ENCODE measurements around the gene COMTD1. TPM values are rescaled to one million over a fixed set of nuclear protein-coding genes. Genes with fewer than 3 reads are reported as not detected.
A peak's percentile ranks its signal among the peaks of the same experiment; 100 is the strongest.

The COMTD1 gene
- total RNA-seq, 6 experiments from 2014 or later: 14.3 to 88.7 (median 22.1) TPM

DNA sequence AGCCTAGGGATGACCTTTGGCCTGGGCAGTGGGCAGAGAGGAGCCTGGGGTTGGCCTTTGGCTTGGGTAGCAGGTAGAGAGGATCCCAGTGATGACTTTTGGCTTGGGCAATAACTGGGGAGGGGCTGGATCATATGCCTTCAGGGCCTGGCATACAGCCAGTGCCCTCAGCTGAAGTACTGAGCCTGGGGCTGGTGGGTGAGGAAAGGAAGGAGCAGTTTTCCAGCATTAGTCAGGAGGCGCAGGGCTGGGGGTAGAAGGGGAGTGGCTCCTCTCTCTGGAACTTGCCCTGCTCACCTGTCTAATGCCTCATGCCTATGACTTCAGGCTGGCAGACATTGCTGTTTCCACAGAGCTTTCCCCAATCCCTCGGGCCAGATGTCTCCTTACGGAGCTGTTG is 15.2 kb upstream of the COMTD1 start:
- WGBS (ENCODE audit: insufficient coverage, low coverage, low lambda C conversion rate, missing lambda C conversion rate): 57% methylated on average over 2 of the region's 3 CpGs
- ATAC-seq: no peak
- no peaks in the 10 kb centered on the region for H3K27me3 ChIP-seq
- TF ChIP-seq POLR2A (IDR thresholded peaks at IDR 0.05) (no peak), CTCF (IDR thresholded peaks at IDR 0.05) (no peak)
- DNase-seq: no peak
- H3K4me1 ChIP-seq: peaks cover 0 to 7% (median 3%) of the 10 kb centered on the region in 4 donors
- no peak overlapping the region for H3K4me3 ChIP-seq
- H3K9me3 ChIP-seq: no peaks in the 10 kb centered on the region
- no peaks in the 10 kb centered on the region for H3K36me3 ChIP-seq
- intact Hi-C loops (cut with DNase I): no loop called here
- no peak overlapping the region for H3K27ac ChIP-seq

DNA sequence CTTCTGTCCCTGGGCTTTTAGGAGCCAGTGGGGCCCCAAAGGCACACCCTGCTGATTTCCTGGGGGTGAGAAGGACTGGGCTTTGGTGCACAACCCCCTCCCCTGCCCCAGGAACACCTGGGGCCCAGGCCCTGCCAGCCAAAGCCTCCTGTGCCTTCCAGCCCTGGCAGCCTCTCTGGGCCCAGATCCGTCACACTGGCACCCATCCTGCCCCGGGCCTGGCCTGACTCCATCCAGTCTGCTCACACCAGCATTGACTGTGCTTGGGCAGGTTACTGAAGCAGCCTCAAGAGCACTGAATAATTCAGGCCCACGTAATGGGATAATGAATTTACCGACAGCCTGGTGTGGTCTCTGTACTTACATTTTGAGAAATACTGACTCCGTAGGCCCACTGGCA is 12.0 kb upstream of the COMTD1 start:
- intact Hi-C loops (cut with DNase I): no loop called here
- ATAC-seq (peak in 1 of 4 donors; percentile 18), DNase-seq (peak in 1 of 3 donors; percentile 76)
- Histone ChIP-seq H3K4me3 (no peak overlapping the region), H3K27ac (no peak overlapping the region), H3K36me3 (no peaks in the 10 kb centered on the region), H3K9me3 (no peaks in the 10 kb centered on the region), H3K4me1 (peaks cover 0 to 23% (median 9%) of the 10 kb centered on the region in 4 donors), H3K27me3 (no peaks in the 10 kb centered on the region)
- TF ChIP-seq CTCF (IDR thresholded peaks at IDR 0.05) (no peak), POLR2A (IDR thresholded peaks at IDR 0.05) (no peak)
- WGBS (ENCODE audit: insufficient coverage, low coverage, low lambda C conversion rate, missing lambda C conversion rate): 71% methylated on average over 1 of the region's 5 CpGs

GRCh38 chr10:75246506-75246905 is 10.7 kb upstream of the COMTD1 start:
- peaks cover 0 to 23% (median 9%) of the 10 kb centered on the region in 4 donors for H3K4me1 ChIP-seq
- ATAC-seq (no peak), DNase-seq (no peak)
- no peak for TF ChIP-seq CTCF (IDR thresholded peaks at IDR 0.05)
- TF ChIP-seq POLR2A (IDR thresholded peaks at IDR 0.05): no peak
- H3K36me3 ChIP-seq: no peaks in the 10 kb centered on the region
- no peak overlapping the region for H3K27ac ChIP-seq
- H3K27me3 ChIP-seq: no peaks in the 10 kb centered on the region
- 85% methylated on average over 4 of the region's 6 CpGs for WGBS (ENCODE audit: insufficient coverage, low coverage, low lambda C conversion rate, missing lambda C conversion rate)
- H3K4me3 ChIP-seq: no peak overlapping the region
- no peaks in the 10 kb centered on the region for H3K9me3 ChIP-seq
- intact Hi-C loops (cut with DNase I): no loop called here

- peak overlapping the region in 1 of 3 donors; percentile 57 for H3K27ac ChIP-seq
These were observed 9.8 kb upstream of the COMTD1 start for GRCh38 chr10:75245354-75246250.

More at GRCh38 chr10:75245354-75246250, 9.8 kb upstream of the COMTD1 start:
- peak; percentile 14 to 55 (median 39) for ATAC-seq
- no peaks in the 10 kb centered on the region for H3K36me3 ChIP-seq
- H3K4me1 ChIP-seq: peaks cover 0 to 23% (median 9%) of the 10 kb centered on the region in 4 donors
- no peaks in the 10 kb centered on the region for H3K9me3 ChIP-seq
- H3K27me3 ChIP-seq: no peaks in the 10 kb centered on the region
- intact Hi-C loops (cut with DNase I): no loop called here
- no peak for TF ChIP-seq CTCF (IDR thresholded peaks at IDR 0.05)
- TF ChIP-seq POLR2A (IDR thresholded peaks at IDR 0.05): no peak
- peak in 1 of 3 donors; percentile 36 for DNase-seq
- WGBS (ENCODE audit: insufficient coverage, low coverage, low lambda C conversion rate, missing lambda C conversion rate): 67% methylated on average over 4 of the region's 10 CpGs
- no peak overlapping the region for H3K4me3 ChIP-seq

Measured in right lobe of liver (tissue), 6 donors.